GM10266 (cell line): ENCODE measurements around the gene ALG12.

Experiments used
- DNase-seq: peaks from one replicate; pipeline ENCODE4 v3.0.0; 2012; ENCODE audit errors: extremely low spot score
- TF ChIP-seq, protein P1 (sequence below): IDR thresholded peaks from 2 replicates; pipeline ENCODE4 v1.5.1; 2012; ENCODE audit warnings: mild to moderate bottlenecking, low read depth; ENCODE audit not compliant: control insufficient read depth, insufficient read depth; ENCODE audit errors: missing control alignments

ALG12 gene

DNA sequence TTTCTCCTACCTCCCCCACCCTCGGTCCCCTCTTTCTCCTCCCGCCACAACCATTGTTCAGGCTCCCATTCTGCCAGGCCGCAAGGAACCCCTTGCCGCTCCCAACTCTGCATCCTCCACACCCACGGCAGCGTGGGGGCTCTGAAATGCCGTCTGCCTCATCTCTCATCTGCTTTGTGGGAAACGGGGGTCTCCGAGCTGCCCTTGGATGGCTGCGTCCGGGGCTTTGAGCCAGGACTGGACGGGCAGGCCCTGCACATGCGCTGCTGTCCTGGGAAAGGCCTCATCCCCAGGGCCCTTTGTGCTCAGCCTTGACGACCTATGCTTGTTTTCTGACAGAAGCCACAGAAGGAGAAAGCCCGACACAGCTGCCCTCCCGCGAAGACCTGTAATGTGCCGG is 8.7 kb upstream of the ALG12 start:
- TF ChIP-seq, protein P1, sequence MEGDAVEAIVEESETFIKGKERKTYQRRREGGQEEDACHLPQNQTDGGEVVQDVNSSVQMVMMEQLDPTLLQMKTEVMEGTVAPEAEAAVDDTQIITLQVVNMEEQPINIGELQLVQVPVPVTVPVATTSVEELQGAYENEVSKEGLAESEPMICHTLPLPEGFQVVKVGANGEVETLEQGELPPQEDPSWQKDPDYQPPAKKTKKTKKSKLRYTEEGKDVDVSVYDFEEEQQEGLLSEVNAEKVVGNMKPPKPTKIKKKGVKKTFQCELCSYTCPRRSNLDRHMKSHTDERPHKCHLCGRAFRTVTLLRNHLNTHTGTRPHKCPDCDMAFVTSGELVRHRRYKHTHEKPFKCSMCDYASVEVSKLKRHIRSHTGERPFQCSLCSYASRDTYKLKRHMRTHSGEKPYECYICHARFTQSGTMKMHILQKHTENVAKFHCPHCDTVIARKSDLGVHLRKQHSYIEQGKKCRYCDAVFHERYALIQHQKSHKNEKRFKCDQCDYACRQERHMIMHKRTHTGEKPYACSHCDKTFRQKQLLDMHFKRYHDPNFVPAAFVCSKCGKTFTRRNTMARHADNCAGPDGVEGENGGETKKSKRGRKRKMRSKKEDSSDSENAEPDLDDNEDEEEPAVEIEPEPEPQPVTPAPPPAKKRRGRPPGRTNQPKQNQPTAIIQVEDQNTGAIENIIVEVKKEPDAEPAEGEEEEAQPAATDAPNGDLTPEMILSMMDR, result no peak
- DNase-seq, result no peak

DNA sequence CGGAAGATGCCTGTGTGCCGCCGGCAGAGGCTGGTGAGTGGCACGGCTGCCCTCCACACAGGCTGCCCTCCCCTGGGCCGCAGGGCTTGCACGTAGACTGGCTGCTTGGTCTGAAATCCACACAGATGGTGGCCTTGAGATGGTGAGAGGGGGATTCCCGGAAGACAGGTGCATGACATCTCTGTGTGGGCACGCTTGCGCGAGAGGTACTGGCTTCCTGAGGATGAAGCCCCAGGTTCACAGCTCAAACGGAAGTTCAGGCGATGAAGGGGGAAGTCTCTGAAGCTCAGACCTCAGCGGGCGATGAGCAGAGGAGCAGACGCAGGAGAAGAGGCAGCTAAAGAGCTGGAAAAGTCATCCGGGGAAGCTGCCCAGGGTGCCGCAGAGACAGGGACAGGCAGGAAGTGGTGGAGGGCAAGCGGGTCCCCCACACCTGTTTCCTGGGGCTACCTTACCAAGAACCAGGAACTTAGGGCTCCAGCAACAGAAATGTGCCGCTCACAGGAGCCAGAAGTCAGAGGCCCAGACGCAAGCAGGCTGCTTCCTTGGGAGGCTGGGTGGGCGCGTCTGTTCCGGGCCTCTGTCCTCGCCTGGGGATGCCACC is 7.4 kb upstream of the ALG12 start:
- TF ChIP-seq, protein P1, result no peak
- peak; percentile 73 for DNase-seq

DNA sequence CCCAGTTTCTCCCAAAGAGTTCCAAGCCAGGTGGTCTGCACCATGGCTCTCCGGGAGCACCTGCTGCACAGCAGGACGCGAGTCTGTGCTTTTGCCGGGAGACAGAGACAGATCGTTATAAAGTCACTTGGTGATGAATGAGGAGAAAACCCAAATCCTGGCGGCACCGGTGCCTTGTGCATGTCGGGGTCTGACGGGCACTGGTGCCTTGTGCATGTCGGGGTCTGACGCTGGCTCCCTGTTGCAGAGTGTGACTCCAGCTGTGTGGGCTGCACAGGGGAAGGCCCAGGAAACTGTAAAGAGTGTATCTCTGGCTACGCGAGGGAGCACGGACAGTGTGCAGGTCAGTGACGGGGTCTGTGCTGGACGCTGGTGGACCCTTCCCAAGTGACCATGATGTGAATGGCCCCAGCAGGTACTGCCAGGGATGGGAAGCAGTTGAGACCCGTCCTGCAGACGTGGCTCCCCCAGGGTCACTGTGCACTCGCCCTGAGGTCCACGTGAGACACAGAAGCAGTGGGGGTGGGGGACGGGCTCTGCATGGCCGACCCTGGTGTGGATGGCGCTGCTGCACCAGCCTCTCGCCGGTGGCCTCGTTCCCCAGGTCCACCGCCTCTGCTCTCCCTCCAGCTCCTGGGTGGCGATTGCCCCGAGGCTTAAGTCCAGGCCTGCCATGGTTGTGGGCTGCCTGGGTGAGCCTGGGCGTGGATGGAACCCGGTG is 6.0 kb upstream of the ALG12 start:
- TF ChIP-seq, protein P1, result no peak
- DNase-seq, result no peak

DNA sequence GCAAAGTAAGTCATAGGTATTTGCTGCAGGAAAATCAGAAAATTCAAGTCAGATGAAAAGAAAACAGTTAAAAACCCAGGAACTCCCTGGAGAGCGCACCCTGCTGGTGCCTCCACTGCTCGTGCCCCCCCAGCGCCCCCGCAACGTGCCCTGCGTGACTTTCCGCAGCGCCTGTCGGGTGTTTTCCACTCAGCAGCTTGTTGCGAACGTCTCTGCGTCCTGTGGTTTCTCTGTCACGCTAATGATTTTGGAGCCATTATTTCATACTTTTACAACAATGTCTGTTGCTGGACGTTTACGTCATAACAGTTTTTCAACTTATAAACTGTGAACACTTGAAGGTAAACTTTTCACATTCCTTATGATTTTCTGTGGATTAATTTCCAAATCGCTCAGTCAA is 5.2 kb upstream of the ALG12 start:
- TF ChIP-seq, protein P1, result peak; percentile 30
- DNase-seq, result peak; percentile 69

DNA sequence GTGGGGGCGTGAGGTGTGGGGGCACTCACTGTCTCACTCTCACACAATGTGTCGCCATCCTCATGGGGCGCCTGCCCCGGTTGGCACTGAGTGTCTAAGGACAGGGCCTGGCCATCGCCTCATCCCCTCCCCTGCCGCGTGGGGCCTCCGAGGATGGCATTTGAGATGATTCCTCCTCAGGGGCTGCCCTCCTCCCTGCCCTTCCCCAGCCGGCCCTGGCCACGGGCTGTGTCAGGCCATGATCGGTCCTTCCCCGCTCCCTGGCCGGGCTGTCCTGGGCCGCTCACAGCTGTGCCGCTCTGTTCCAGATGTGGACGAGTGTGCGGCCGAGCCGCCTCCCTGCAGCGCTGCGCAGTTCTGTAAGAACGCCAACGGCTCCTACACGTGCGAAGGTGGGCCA is 4.7 kb upstream of the ALG12 start:
- TF ChIP-seq, protein P1, result no peak
- DNase-seq, result no peak

DNA sequence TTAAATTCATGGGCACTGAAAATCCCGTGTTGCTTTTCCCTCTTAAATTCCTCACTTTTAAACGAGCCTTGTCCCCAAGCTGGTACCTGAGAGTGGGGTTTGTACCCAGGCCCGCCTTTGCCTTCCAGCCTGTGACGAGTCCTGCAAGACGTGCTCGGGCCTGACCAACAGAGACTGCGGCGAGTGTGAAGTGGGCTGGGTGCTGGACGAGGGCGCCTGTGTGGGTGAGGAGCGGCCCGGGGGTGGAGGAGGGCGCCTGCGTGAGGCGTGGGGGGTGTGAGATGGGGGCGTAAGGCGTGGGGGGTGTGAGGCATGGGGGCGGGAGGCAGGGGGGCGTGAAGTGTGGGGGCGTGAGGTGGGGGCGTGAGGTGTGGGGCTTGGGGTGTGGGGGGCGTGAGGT is 4.2 kb upstream of the ALG12 start:
- TF ChIP-seq, protein P1, result no peak
- DNase-seq, result no peak

DNA sequence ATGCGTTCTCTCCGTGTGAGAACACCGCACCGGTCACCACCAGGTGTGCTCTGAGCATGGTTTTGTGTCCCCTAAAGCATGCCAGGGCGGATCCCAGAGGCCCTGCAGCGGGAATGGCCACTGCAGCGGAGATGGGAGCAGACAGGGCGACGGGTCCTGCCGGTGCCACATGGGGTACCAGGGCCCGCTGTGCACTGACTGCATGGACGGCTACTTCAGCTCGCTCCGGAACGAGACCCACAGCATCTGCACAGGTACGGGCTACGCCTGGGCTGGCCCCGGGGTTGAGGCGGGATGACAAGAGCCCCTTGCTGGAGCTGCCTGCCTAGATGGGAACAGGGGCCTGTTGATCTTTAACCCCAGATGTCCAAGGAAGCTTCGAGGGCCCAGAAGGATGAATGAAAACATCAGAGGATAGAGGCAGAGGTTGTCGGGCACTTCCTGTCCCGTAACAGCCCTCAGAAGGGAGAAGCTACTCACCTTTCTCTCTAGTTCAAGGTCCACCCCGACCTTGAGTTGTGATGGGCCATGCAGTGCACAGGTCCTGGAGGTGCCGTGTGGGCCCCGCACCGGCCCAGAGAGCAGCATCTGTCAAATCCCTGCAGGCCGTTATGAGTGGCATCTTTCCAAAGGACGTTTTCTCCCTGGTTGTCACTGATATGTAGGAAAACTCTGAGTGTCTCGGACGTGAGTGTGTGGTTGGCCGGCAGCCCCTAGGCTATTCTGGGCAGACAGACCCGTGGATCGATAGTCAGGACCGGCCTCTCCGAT is 3.5 kb upstream of the ALG12 start:
- DNase-seq, result no peak
- TF ChIP-seq, protein P1, result no peak
